ENCODE measurements around the gene MCC. TPM values are rescaled to one million over a fixed set of nuclear protein-coding genes. Genes with fewer than 3 reads are reported as not detected.

The MCC gene
- total RNA-seq, 2 experiments from 2014 or later: 2.9 to 3.3 TPM

- DNase-seq: no peak
- peaks cover 1% of the 10 kb centered on the region for H3K27me3 Mint-ChIP-seq
- ChIA-PET CTCF (interaction anchor here (1.0 to 1.8 kb wide), 2 partner anchors 11 to 25 kb away, joined by 4 read pairs; no protein-coding TSS in a partner anchor), POLR2A (no interaction called here)
- H3K27ac Mint-ChIP-seq: no peak overlapping the region
- no peaks in the 10 kb centered on the region for H3K4me1 Mint-ChIP-seq
- H3K9me3 Mint-ChIP-seq: no peaks in the 10 kb centered on the region
- H3K36me3 Mint-ChIP-seq (ENCODE audit: low read depth): no peaks in the 10 kb centered on the region
- no peak overlapping the region for H3K4me3 Mint-ChIP-seq
Observed at GRCh38 chr5:113102121-113102531, 386.1 kb downstream of the MCC start.

DNA sequence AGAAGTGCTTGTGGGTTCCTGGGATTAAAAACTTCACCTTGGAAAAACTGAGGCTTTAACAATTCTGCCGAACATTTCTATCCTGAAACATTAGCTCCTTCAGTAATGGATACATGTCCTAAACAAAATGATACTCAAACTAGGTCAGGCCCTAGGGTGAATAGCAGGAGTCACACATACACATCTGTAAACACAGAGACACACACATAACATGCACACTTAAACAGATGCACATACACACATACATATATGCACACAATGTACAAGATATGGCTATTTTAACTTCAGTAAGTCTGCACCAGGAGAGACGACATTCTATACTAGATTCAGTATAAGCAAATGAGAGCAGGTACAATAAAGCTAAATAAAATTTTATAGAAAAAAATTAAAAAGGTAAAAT is 387.3 kb downstream of the MCC start:
- Mint-ChIP-seq H3K9me3 (no peaks in the 10 kb centered on the region), H3K27ac (no peak overlapping the region), H3K4me1 (no peaks in the 10 kb centered on the region), H3K4me3 (no peak overlapping the region), H3K27me3 (no peaks in the 10 kb centered on the region), H3K36me3 (ENCODE audit: low read depth) (no peaks in the 10 kb centered on the region)
- POLR2A ChIA-PET: no interaction called here
- no peak for DNase-seq
- CTCF ChIA-PET: interaction anchor here (0.7 to 1.8 kb wide), 4 partner anchors 10 to 691 kb away, joined by 3 to 4 read pairs (median 4); no protein-coding TSS in a partner anchor

- H3K36me3 Mint-ChIP-seq (ENCODE audit: low read depth): no peaks in the 10 kb centered on the region
- POLR2A ChIA-PET: no interaction called here
- no peaks in the 10 kb centered on the region for H3K27me3 Mint-ChIP-seq
- no peak overlapping the region for H3K4me3 Mint-ChIP-seq
- H3K27ac Mint-ChIP-seq: no peak overlapping the region
- CTCF ChIA-PET: no interaction called here
- H3K4me1 Mint-ChIP-seq: no peaks in the 10 kb centered on the region
- no peak for DNase-seq
- no peaks in the 10 kb centered on the region for H3K9me3 Mint-ChIP-seq
Observed at GRCh38 chr5:113099822-113100221, 388.4 kb downstream of the MCC start.

DNA sequence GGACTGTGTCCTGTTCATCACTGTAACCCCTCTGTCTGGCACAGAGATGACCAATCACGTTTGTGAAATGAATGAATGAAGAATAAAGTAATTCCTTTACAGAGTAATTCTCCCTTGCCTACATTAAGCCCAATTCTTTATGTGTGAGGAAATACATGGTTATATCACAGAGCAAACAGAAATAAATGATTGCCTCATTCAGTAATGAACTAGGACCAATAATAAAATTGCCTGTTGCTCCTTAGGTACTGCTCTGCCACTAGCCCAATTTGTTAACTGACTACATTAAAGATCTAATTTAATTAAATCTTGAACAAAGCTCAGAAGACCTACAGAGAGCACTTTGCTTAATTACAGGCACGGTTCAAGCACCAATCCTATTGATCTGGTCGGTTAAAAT is 389.9 kb downstream of the MCC start:
- Mint-ChIP-seq H3K9me3 (no peaks in the 10 kb centered on the region), H3K4me3 (no peak overlapping the region), H3K27ac (no peak overlapping the region), H3K4me1 (no peaks in the 10 kb centered on the region), H3K36me3 (ENCODE audit: low read depth) (no peaks in the 10 kb centered on the region), H3K27me3 (no peaks in the 10 kb centered on the region)
- CTCF ChIA-PET: no interaction called here
- no peak for DNase-seq
- POLR2A ChIA-PET: no interaction called here

GRCh38 chr5:113095831-113096230 is 392.4 kb downstream of the MCC start:
- H3K4me1 Mint-ChIP-seq: no peaks in the 10 kb centered on the region
- no peaks in the 10 kb centered on the region for H3K27me3 Mint-ChIP-seq
- H3K27ac Mint-ChIP-seq: no peak overlapping the region
- H3K4me3 Mint-ChIP-seq: no peak overlapping the region
- no peak for DNase-seq
- no peaks in the 10 kb centered on the region for H3K9me3 Mint-ChIP-seq
- ChIA-PET CTCF (no interaction called here), POLR2A (no interaction called here)
- H3K36me3 Mint-ChIP-seq (ENCODE audit: low read depth): no peaks in the 10 kb centered on the region

- no peak for DNase-seq
- H3K27ac Mint-ChIP-seq: no peak overlapping the region
- peaks cover 4% of the 10 kb centered on the region for H3K27me3 Mint-ChIP-seq
- ChIA-PET CTCF (no interaction called here), POLR2A (no interaction called here)
- H3K9me3 Mint-ChIP-seq: no peaks in the 10 kb centered on the region
- no peak overlapping the region for H3K4me3 Mint-ChIP-seq
- no peaks in the 10 kb centered on the region for H3K36me3 Mint-ChIP-seq (ENCODE audit: low read depth)
- H3K4me1 Mint-ChIP-seq: no peaks in the 10 kb centered on the region
Observed at GRCh38 chr5:113093558-113093957, 394.7 kb downstream of the MCC start.

- Mint-ChIP-seq H3K4me3 (no peak overlapping the region), H3K9me3 (no peaks in the 10 kb centered on the region), H3K27ac (no peak overlapping the region), H3K4me1 (no peaks in the 10 kb centered on the region), H3K36me3 (ENCODE audit: low read depth) (no peaks in the 10 kb centered on the region), H3K27me3 (peaks cover 4% of the 10 kb centered on the region)
- POLR2A ChIA-PET: no interaction called here
- CTCF ChIA-PET: no interaction called here
- no peak for DNase-seq
Observed at GRCh38 chr5:113092683-113093082, 395.6 kb downstream of the MCC start.

DNA sequence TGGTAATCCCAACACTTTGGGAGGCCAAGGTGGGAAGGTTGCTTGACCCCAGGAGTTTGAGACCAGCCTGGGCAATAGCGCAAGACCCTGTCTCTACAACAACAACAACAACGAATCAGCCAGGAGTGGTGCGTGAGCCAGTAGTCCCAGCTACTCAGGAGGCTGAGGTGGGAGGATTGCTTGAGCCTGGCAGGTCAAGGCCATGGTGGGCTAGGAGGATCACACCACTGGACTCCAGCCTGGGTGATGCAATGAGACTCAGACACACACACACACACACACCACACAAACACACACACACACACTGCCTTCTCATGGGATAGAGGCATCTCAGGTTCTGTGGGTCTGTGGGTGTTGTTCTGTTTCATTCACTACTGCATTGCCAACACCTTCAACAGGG is 396.6 kb downstream of the MCC start:
- POLR2A ChIA-PET: no interaction called here

DNA sequence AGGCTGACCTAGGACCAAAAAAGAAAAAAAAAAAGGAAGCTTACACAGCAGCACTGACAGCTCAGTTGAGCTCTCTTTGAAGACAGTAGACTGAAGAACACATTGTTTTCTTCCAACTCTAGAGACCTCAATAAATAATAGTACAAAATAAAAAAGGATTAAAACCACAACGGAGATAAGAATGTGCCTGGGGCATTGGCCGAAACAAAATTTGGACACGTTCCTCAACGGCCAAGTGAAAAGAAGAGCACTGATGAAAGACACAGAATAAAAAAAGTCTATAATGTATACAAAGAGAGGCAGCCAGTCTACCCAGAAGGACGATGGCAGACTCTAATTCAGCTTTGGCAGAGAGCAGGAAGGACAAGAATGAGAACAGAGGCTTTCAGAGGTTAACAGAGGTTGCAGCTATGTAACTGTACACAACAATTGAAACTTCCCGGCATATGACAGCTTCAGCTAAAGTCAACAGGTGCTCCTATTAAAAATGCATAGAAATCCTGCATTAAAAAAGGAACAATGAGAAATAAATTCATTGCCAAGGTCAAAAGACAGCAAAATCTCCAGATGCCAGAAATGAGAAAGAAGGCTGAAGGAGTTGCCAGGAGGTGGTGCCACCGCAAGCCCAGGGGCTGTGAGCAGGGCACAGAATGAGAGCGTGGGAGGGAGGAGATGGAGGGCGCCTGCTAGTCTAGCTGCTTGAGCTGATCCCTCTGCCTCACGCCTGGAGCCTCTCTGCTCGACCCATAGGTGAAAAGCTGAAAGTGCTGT is 397.7 kb downstream of the MCC start:
- H3K27ac Mint-ChIP-seq: no peak overlapping the region
- ChIA-PET CTCF (interaction anchor here (0.6 to 1.3 kb wide), 3 partner anchors 11 to 45 kb away, joined by 3 to 4 read pairs (median 4); no protein-coding TSS in a partner anchor), POLR2A (no interaction called here)
- no peak for DNase-seq
- no peak overlapping the region for H3K4me3 Mint-ChIP-seq
- peaks cover 4% of the 10 kb centered on the region for H3K27me3 Mint-ChIP-seq
- no peaks in the 10 kb centered on the region for H3K9me3 Mint-ChIP-seq
- H3K4me1 Mint-ChIP-seq: no peaks in the 10 kb centered on the region
- H3K36me3 Mint-ChIP-seq (ENCODE audit: low read depth): no peaks in the 10 kb centered on the region

More for the DNA sequence above, 396.6 kb downstream of the MCC start:
- H3K9me3 Mint-ChIP-seq: no peaks in the 10 kb centered on the region
- no peaks in the 10 kb centered on the region for H3K4me1 Mint-ChIP-seq
- H3K36me3 Mint-ChIP-seq (ENCODE audit: low read depth): no peaks in the 10 kb centered on the region
- CTCF ChIA-PET: no interaction called here
- no peak overlapping the region for H3K27ac Mint-ChIP-seq
- H3K4me3 Mint-ChIP-seq: no peak overlapping the region
- H3K27me3 Mint-ChIP-seq: peaks cover 4% of the 10 kb centered on the region
- DNase-seq: no peak

- Mint-ChIP-seq H3K27ac (peak overlapping the region; percentile 16), H3K9me3 (no peaks in the 10 kb centered on the region), H3K36me3 (ENCODE audit: low read depth) (no peaks in the 10 kb centered on the region), H3K4me3 (no peak overlapping the region), H3K4me1 (no peaks in the 10 kb centered on the region), H3K27me3 (peaks cover 4% of the 10 kb centered on the region)
- POLR2A ChIA-PET: no interaction called here
- no peak for DNase-seq
- CTCF ChIA-PET: interaction anchor here (0.6 to 1.3 kb wide), 2 partner anchors 12 to 46 kb away, joined by 3 to 4 read pairs; no protein-coding TSS in a partner anchor
Observed at GRCh38 chr5:113089653-113090335, 398.5 kb downstream of the MCC start.

GRCh38 chr5:113087976-113088514 is 400.2 kb downstream of the MCC start:
- no peak overlapping the region for H3K27ac Mint-ChIP-seq
- H3K27me3 Mint-ChIP-seq: peaks cover 4% of the 10 kb centered on the region
- no peaks in the 10 kb centered on the region for H3K36me3 Mint-ChIP-seq (ENCODE audit: low read depth)
- ChIA-PET CTCF (no interaction called here), POLR2A (no interaction called here)
- H3K9me3 Mint-ChIP-seq: no peaks in the 10 kb centered on the region
- no peak for DNase-seq
- H3K4me1 Mint-ChIP-seq: no peaks in the 10 kb centered on the region
- H3K4me3 Mint-ChIP-seq: no peak overlapping the region

DNA sequence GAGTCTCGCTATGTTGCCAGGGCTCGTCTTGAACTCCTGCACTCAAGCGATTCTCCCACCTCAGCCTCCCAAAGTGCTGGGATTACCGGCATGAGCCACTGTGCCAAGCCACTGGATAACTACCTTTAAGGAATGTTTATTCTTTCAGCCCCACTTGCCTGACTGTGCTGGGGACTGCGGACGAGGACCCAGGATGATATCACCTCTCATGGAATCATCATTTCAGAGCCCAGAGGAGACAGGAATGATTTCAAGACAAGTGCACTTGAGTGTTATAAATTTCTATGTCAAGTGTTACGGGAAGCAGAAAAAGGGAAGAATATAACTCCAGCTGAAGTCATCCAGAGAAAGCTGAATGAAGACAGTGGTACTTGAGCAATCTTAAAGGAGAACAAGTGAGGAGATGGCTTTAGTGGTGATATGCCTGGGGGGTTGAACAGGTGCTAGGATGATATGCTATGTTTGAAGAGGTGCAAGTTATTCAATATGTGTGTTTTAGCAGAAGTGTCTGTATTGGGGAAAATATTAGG is 402.3 kb downstream of the MCC start:
- Mint-ChIP-seq H3K4me3 (no peak overlapping the region), H3K36me3 (ENCODE audit: low read depth) (no peaks in the 10 kb centered on the region), H3K9me3 (no peaks in the 10 kb centered on the region), H3K27ac (no peak overlapping the region), H3K27me3 (peaks cover 4% of the 10 kb centered on the region), H3K4me1 (no peaks in the 10 kb centered on the region)
- ChIA-PET CTCF (no interaction called here), POLR2A (no interaction called here)
- no peak for DNase-seq

DNA sequence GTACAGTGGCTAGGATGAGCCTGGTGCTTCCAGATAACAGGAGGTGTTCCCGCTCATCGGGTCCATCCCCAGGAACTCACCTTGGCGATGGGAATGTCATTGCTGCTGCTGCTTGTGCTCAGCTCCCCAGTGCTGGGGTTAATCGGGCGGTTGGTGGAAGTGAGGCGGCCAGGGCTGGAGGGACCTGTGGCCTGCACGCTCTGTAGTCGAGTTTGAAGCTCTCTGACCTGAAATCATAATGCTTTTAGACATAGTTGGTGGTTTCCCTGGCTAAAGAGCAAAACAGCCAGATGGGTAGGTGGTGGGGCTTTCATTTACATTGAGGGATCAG is 403.2 kb downstream of the MCC start:
- Mint-ChIP-seq H3K9me3 (no peaks in the 10 kb centered on the region), H3K27ac (no peak overlapping the region), H3K36me3 (ENCODE audit: low read depth) (no peaks in the 10 kb centered on the region), H3K27me3 (peaks cover 3% of the 10 kb centered on the region), H3K4me3 (no peak overlapping the region), H3K4me1 (no peaks in the 10 kb centered on the region)
- POLR2A ChIA-PET: no interaction called here
- CTCF ChIA-PET: no interaction called here
- DNase-seq: no peak

Data from activated CD4-positive, alpha-beta T cell treated with anti-CD3 and anti-CD28 coated beads, Interleukin-2, amount 10 ng/mL, durations not matched to agents 7 days and 5 days (primary cell).